ENCODE data around the gene AFG1L.

- TF ChIP-seq POLR2A (IDR thresholded peaks at IDR 0.05; ENCODE audit: borderline replicate concordance, extremely low read depth, insufficient read depth, insufficient read length) (no peak), RAD21 (IDR thresholded peaks at IDR 0.05; ENCODE audit: low read depth) (no peak), EZH2 (IDR thresholded peaks at IDR 0.05) (no peak), MAX (IDR thresholded peaks at IDR 0.05) (no peak), POLR2AphosphoS5 (IDR thresholded peaks at IDR 0.05; ENCODE audit: low read depth, low read length) (no peak)
- TF ChIP-seq, protein P1, sequence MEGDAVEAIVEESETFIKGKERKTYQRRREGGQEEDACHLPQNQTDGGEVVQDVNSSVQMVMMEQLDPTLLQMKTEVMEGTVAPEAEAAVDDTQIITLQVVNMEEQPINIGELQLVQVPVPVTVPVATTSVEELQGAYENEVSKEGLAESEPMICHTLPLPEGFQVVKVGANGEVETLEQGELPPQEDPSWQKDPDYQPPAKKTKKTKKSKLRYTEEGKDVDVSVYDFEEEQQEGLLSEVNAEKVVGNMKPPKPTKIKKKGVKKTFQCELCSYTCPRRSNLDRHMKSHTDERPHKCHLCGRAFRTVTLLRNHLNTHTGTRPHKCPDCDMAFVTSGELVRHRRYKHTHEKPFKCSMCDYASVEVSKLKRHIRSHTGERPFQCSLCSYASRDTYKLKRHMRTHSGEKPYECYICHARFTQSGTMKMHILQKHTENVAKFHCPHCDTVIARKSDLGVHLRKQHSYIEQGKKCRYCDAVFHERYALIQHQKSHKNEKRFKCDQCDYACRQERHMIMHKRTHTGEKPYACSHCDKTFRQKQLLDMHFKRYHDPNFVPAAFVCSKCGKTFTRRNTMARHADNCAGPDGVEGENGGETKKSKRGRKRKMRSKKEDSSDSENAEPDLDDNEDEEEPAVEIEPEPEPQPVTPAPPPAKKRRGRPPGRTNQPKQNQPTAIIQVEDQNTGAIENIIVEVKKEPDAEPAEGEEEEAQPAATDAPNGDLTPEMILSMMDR (IDR thresholded peaks at IDR 0.05 in 2 of 3, conservative IDR thresholded peaks at IDR 0.05 in 1 of 3; ENCODE audit: borderline replicate concordance in 1 of 3, insufficient read depth in 1 of 3, low read depth in 2 of 3, low read length in 2 of 3), result no peak
These were observed 208.0 kb downstream of the AFG1L start for GRCh38 chr6:108502832-108503231.

All from HCT116 (cell line).